Testis (tissue), 2 donors: ENCODE measurements around the gene UGT1A9.

Experiments used
- CTCF ChIP-seq, 3 experiments: fragments of 450-650 bp in 2 of 3; fragments of 200-600 bp in 1 of 3; sonication (generic) in 1 of 3; IDR thresholded peaks; one replicate each; pipeline ENCODE4 v1.5.1; 2016 to 2019; ENCODE audit warnings: antibody characterized with exemption in 3 of 3, mild to moderate bottlenecking in 2 of 3, moderate library complexity in 1 of 3
- POLR2A ChIP-seq: fragments of 450-650 bp; IDR thresholded peaks from one replicate; pipeline ENCODE4 v1.6.1; 2017; ENCODE audit warnings: antibody characterized with exemption, mild to moderate bottlenecking, moderate library complexity

- TF ChIP-seq CTCF (IDR thresholded peaks at IDR 0.05), result no peak
- no peak for TF ChIP-seq POLR2A
Observed at GRCh38 chr2:233773854-233774253, 102.2 kb downstream of the UGT1A9 start.
